WTC11 (cell line): Measurements from ENCODE around the gene SHROOM3. TPM values are rescaled to one million over a fixed set of nuclear protein-coding genes. Genes with fewer than 3 reads are reported as not detected.

ENCODE experiments used
- ATAC-seq: fragments of 200-7000 bp; cut with Tn5 transposase; 2 replicates; pipeline ENCODE4 v1.10.0; 2021; ENCODE audit warnings: mild to moderate bottlenecking, moderate library complexity
- CTCF ChIA-PET: fragments of 300-600 bp; sonication (Branson Sonifier 250); formaldehyde crosslinking; loops from one replicate; lab custom pipeline; 2021; ENCODE audit warnings: antibody characterized with exemption; lab: Charles Lee
- POLR2A ChIA-PET: fragments of 350-600 bp; sonication (Branson Sonifier 250); formaldehyde crosslinking; loops from one replicate; lab custom pipeline; 2021; ENCODE audit warnings: antibody characterized with exemption; lab: Charles Lee
- DNase-seq: peaks from one replicate; pipeline ENCODE4 v3.0.0; 2021; ENCODE audit warnings: low spot score
- H3K27ac Mint-ChIP-seq: 2 replicates; pipeline ENCODE4 v1.8.0; 2021; ENCODE audit warnings: mixed read lengths
- H3K27me3 Mint-ChIP-seq: 2 replicates; pipeline ENCODE4 v1.8.0; 2021; ENCODE audit warnings: low read depth, mild to moderate bottlenecking, moderate library complexity, mixed read lengths
- H3K36me3 Mint-ChIP-seq: 2 replicates; pipeline ENCODE4 v1.8.0; 2021; ENCODE audit warnings: mixed read lengths
- H3K4me1 Mint-ChIP-seq: 2 replicates; pipeline ENCODE4 v1.8.0; 2022; ENCODE audit warnings: mixed read lengths
- H3K4me3 Mint-ChIP-seq: 2 replicates; pipeline ENCODE4 v1.8.0; 2021; ENCODE audit warnings: mild to moderate bottlenecking, moderate library complexity, mixed read lengths
- H3K9me3 Mint-ChIP-seq: 2 replicates; pipeline ENCODE4 v1.8.0; 2021; ENCODE audit warnings: mixed read lengths
- AFF4 ChIP-seq: sonication (generic); formaldehyde crosslinking; IDR thresholded peaks from 2 replicates; pipeline ENCODE4 v1.8.1; 2023; ENCODE audit warnings: mild to moderate bottlenecking, missing genetic modification reagents, borderline replicate concordance
- CBFB ChIP-seq: sonication (generic); formaldehyde crosslinking; IDR thresholded peaks from 2 replicates; pipeline ENCODE4 v1.8.1; 2022; ENCODE audit warnings: mild to moderate bottlenecking, low read depth, missing genetic modification reagents
- EMX1 ChIP-seq: fragments of 250-450 bp; sonication (Bioruptor Pico); IDR thresholded peaks from 2 replicates; pipeline ENCODE4 v1.8.0; 2021; ENCODE audit warnings: mild to moderate bottlenecking
- FOXJ3 ChIP-seq: sonication (generic); formaldehyde crosslinking; IDR thresholded peaks from 2 replicates; pipeline ENCODE4 v1.9.0; 2021; ENCODE audit warnings: missing genetic modification reagents, mild to moderate bottlenecking, borderline replicate concordance
- FOXK1 ChIP-seq: sonication (generic); formaldehyde crosslinking; IDR thresholded peaks from 2 replicates; pipeline ENCODE4 v1.8.0; 2022; ENCODE audit warnings: mild to moderate bottlenecking, moderate library complexity, missing genetic modification reagents
- GABPB1 ChIP-seq: sonication (generic); formaldehyde crosslinking; IDR thresholded peaks from 2 replicates; pipeline ENCODE4 v1.8.1; 2023; ENCODE audit warnings: mild to moderate bottlenecking, missing genetic modification reagents
- GTF2I ChIP-seq: fragments of 250-450 bp; sonication (Bioruptor Pico); conservative IDR thresholded peaks from 2 replicates; pipeline ENCODE4 v1.4.0; 2021; ENCODE audit warnings: mild to moderate bottlenecking
- IRF1 ChIP-seq: sonication (generic); formaldehyde crosslinking; IDR thresholded peaks from 2 replicates; pipeline ENCODE4 v1.8.0; 2023; ENCODE audit warnings: missing genetic modification reagents
- IRF2 ChIP-seq: sonication (generic); formaldehyde crosslinking; IDR thresholded peaks from 2 replicates; pipeline ENCODE4 v1.8.0; 2022; ENCODE audit warnings: low read depth, missing genetic modification reagents, borderline replicate concordance
- JAZF1 ChIP-seq: fragments of 250-450 bp; sonication (Bioruptor Pico); IDR thresholded peaks from 2 replicates; pipeline ENCODE4 v1.9.0; 2021; ENCODE audit warnings: moderate library complexity, mild to moderate bottlenecking, inconsistent platforms
- NFE2L1 ChIP-seq: sonication (generic); formaldehyde crosslinking; IDR thresholded peaks from 2 replicates; pipeline ENCODE4 v1.8.1; 2023; ENCODE audit warnings: missing genetic modification reagents
- NR1H2 ChIP-seq: sonication (generic); formaldehyde crosslinking; IDR thresholded peaks from 2 replicates; pipeline ENCODE4 v1.9.0; 2021; ENCODE audit warnings: mild to moderate bottlenecking, moderate library complexity, missing genetic modification reagents
- NR2C2 ChIP-seq: sonication (generic); formaldehyde crosslinking; IDR thresholded peaks from 2 replicates; pipeline ENCODE4 v1.8.0; 2022; ENCODE audit warnings: mild to moderate bottlenecking, missing genetic modification reagents
- NR3C1 ChIP-seq: sonication (generic); formaldehyde crosslinking; conservative IDR thresholded peaks from 2 replicates; pipeline ENCODE4 v1.8.1; 2023; ENCODE audit warnings: low read depth, mild to moderate bottlenecking, missing genetic modification reagents
- PRRX2 ChIP-seq: fragments of 250-450 bp; sonication (Bioruptor Pico); IDR thresholded peaks from 2 replicates; pipeline ENCODE4 v1.8.0; 2021; ENCODE audit warnings: mild to moderate bottlenecking
- SP1 ChIP-seq: sonication (generic); formaldehyde crosslinking; conservative IDR thresholded peaks from 2 replicates; pipeline ENCODE4 v1.8.1; 2022; ENCODE audit warnings: missing genetic modification reagents
- USF1 ChIP-seq: sonication (generic); formaldehyde crosslinking; IDR thresholded peaks from 2 replicates; pipeline ENCODE4 v1.8.0; 2022; ENCODE audit warnings: mild to moderate bottlenecking, missing genetic modification reagents
- ZNF138 ChIP-seq: sonication (generic); formaldehyde crosslinking; conservative IDR thresholded peaks from 2 replicates; pipeline ENCODE4 v1.8.1; 2022; ENCODE audit warnings: mild to moderate bottlenecking, moderate library complexity, missing genetic modification reagents
- ZNF219 ChIP-seq: sonication (generic); formaldehyde crosslinking; IDR thresholded peaks from 2 replicates; pipeline ENCODE4 v1.8.0; 2023; ENCODE audit warnings: missing genetic modification reagents, mild to moderate bottlenecking, borderline replicate concordance
- ZNF317 ChIP-seq: sonication (generic); formaldehyde crosslinking; IDR thresholded peaks from 2 replicates; pipeline ENCODE4 v1.8.1; 2023; ENCODE audit warnings: low read depth, mild to moderate bottlenecking, moderate library complexity, missing genetic modification reagents, borderline replicate concordance
- ZNF396 ChIP-seq: fragments of 250-450 bp; sonication (Bioruptor Pico); IDR thresholded peaks from 2 replicates; pipeline ENCODE4 v1.8.0; 2021; ENCODE audit warnings: mild to moderate bottlenecking, moderate library complexity, borderline replicate concordance
- total RNA-seq: library from RNA; stranded (reverse); gene quantifications from 3 replicates; pipeline ENCODE4 v1.2.3, GENCODE V29; 2021
- TF ChIP-seq, protein P1 (sequence below): sonication (generic); formaldehyde crosslinking; IDR thresholded peaks from 2 replicates; pipeline ENCODE4 v1.8.0; 2022; ENCODE audit warnings: missing genetic modification reagents
- TF ChIP-seq, protein P2 (sequence below): fragments of 250-450 bp; sonication (Bioruptor Pico); IDR thresholded peaks from 2 replicates; pipeline ENCODE4 v2.1.2; 2022; ENCODE audit warnings: mild to moderate bottlenecking, moderate library complexity
- TF ChIP-seq, protein P3 (sequence below): sonication (generic); formaldehyde crosslinking; IDR thresholded peaks from 2 replicates; pipeline ENCODE4 v1.8.1; 2022; ENCODE audit warnings: mild to moderate bottlenecking, missing genetic modification reagents, moderate library complexity, borderline replicate concordance

Gene SHROOM3
- total RNA-seq, 1 experiment from 2014 or later = 71.9 TPM

DNA sequence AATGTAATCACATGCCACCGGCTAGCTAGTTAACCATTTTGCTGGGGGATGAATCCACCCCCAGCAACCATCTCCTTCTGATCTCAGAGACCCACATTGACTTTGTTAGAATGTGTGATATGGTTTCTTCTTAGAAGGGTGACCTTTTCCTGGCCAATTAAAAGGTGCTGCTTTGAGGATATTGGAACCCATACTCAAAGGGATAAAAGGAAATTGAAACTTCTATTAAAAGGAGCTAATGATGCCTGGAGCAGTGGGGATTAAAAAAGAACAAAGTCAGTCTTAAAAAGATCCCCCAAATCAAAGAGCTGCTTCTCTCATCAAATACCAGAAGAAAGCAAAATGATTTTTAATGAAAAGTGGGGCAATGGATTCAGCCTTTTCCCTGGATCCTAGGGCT, 214.1 kb downstream of the SHROOM3 start (continued):
- TF ChIP-seq ZNF138 (CRISPR knock-in tag) (no peak), NR2C2 (CRISPR knock-in tag) (no peak), NFE2L1 (no peak), NR3C1 (no peak)
- TF ChIP-seq, protein P1, sequence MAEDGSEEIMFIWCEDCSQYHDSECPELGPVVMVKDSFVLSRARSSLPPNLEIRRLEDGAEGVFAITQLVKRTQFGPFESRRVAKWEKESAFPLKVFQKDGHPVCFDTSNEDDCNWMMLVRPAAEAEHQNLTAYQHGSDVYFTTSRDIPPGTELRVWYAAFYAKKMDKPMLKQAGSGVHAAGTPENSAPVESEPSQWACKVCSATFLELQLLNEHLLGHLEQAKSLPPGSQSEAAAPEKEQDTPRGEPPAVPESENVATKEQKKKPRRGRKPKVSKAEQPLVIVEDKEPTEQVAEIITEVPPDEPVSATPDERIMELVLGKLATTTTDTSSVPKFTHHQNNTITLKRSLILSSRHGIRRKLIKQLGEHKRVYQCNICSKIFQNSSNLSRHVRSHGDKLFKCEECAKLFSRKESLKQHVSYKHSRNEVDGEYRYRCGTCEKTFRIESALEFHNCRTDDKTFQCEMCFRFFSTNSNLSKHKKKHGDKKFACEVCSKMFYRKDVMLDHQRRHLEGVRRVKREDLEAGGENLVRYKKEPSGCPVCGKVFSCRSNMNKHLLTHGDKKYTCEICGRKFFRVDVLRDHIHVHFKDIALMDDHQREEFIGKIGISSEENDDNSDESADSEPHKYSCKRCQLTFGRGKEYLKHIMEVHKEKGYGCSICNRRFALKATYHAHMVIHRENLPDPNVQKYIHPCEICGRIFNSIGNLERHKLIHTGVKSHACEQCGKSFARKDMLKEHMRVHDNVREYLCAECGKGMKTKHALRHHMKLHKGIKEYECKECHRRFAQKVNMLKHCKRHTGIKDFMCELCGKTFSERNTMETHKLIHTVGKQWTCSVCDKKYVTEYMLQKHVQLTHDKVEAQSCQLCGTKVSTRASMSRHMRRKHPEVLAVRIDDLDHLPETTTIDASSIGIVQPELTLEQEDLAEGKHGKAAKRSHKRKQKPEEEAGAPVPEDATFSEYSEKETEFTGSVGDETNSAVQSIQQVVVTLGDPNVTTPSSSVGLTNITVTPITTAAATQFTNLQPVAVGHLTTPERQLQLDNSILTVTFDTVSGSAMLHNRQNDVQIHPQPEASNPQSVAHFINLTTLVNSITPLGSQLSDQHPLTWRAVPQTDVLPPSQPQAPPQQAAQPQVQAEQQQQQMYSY (CRISPR knock-in tag) = no peak

DNA sequence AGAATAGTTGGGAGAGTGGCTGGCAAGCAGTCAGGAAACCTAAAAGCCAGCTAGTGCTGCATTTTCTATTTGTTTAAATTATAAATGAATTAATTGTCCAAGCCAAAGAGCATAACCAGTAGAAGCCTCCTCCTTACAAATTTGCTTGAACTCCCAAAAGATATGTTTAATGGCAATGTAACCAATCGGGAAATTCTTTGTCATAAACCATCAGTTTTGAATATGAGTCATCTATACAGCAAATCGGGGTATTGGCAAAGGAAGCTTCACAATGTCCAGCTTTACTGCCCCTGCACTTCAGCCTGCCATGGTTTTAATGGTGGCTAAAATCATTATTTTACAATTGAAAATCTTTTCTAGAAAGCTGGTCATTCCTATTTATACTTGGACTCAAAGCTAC, 216.6 kb downstream of the SHROOM3 start:
- 0 out of 2 replicates have a peak, but pooled peaks cover 3% of the 10 kb centered on the region for H3K36me3 Mint-ChIP-seq
- no peaks in the 10 kb centered on the region for H3K4me1 Mint-ChIP-seq
- no peak for DNase-seq
- ATAC-seq = no peak
- peaks cover 10% of the 10 kb centered on the region for H3K9me3 Mint-ChIP-seq
- no peak overlapping the region for H3K4me3 Mint-ChIP-seq
- no peak for TF ChIP-seq GABPB1 (CRISPR knock-in tag)
- TF ChIP-seq IRF1 (CRISPR knock-in tag) = no peak
- TF ChIP-seq FOXJ3 (CRISPR knock-in tag) = no peak
- TF ChIP-seq NR1H2 (CRISPR knock-in tag) = no peak
- TF ChIP-seq, protein P2, sequence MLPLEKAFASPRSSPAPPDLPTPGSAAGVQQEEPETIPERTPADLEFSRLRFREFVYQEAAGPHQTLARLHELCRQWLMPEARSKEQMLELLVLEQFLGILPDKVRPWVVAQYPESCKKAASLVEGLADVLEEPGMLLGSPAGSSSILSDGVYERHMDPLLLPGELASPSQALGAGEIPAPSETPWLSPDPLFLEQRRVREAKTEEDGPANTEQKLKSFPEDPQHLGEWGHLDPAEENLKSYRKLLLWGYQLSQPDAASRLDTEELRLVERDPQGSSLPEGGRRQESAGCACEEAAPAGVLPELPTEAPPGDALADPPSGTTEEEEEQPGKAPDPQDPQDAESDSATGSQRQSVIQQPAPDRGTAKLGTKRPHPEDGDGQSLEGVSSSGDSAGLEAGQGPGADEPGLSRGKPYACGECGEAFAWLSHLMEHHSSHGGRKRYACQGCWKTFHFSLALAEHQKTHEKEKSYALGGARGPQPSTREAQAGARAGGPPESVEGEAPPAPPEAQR (CRISPR knock-in tag) = no peak
- no peak for TF ChIP-seq ZNF317 (CRISPR knock-in tag)
- TF ChIP-seq JAZF1 (CRISPR knock-in tag) = no peak
- TF ChIP-seq FOXK1 (CRISPR knock-in tag) = no peak
- TF ChIP-seq EMX1 (CRISPR knock-in tag) = no peak
- no peak for TF ChIP-seq PRRX2 (CRISPR knock-in tag)
- no peak for TF ChIP-seq IRF2
- no peak for TF ChIP-seq ZNF396 (CRISPR knock-in tag)
- TF ChIP-seq ZNF219 (CRISPR knock-in tag) = no peak
- ChIA-PET CTCF (no interaction called here), POLR2A (no interaction called here)
- peaks cover 3% of the 10 kb centered on the region; the same call in 1 of the 2 replicates for H3K27me3 Mint-ChIP-seq
- no peak overlapping the region for H3K27ac Mint-ChIP-seq

DNA sequence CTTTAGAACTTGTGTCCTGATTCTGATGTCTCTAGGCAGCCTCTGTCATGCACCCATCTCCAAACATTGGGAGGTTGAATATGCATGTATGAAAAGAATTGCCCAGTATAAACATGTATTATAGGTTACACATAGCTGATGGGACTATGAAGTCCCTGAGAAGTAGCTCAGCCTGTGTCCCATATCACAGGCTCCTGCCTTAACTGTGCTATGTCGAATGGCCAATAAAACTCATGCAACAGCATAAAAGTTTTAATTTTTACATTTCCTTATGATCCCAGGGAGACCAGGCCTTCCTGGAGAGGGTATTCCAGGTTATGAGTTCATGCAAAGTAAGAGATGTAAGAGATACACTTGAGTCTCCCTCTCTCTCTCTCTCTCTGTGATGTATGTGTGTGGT, 217.4 kb downstream of the SHROOM3 start:
- ATAC-seq (no peak), DNase-seq (no peak)
- H3K9me3 Mint-ChIP-seq = peaks cover 10% of the 10 kb centered on the region
- H3K36me3 Mint-ChIP-seq = 0 out of 2 replicates have a peak, but pooled peaks cover 3% of the 10 kb centered on the region
- ChIA-PET CTCF (no interaction called here), POLR2A (no interaction called here)
- peaks cover 3% of the 10 kb centered on the region; the same call in 1 of the 2 replicates for H3K27me3 Mint-ChIP-seq
- H3K4me1 Mint-ChIP-seq = no peaks in the 10 kb centered on the region
- no peak overlapping the region for H3K27ac Mint-ChIP-seq
- H3K4me3 Mint-ChIP-seq = no peak overlapping the region
- TF ChIP-seq CBFB = no peak
- no peak for TF ChIP-seq AFF4 (CRISPR knock-in tag)
- no peak for TF ChIP-seq GTF2I (CRISPR knock-in tag)
- TF ChIP-seq SP1 = no peak
- TF ChIP-seq USF1 = no peak
- no peak for TF ChIP-seq NR3C1
- TF ChIP-seq, protein P3, sequence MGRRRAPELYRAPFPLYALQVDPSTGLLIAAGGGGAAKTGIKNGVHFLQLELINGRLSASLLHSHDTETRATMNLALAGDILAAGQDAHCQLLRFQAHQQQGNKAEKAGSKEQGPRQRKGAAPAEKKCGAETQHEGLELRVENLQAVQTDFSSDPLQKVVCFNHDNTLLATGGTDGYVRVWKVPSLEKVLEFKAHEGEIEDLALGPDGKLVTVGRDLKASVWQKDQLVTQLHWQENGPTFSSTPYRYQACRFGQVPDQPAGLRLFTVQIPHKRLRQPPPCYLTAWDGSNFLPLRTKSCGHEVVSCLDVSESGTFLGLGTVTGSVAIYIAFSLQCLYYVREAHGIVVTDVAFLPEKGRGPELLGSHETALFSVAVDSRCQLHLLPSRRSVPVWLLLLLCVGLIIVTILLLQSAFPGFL (CRISPR knock-in tag) = no peak
